Endothelial cell of umbilical vein (primary cell): ENCODE results near the gene CAMK2N2. TPM values are rescaled to one million over a fixed set of nuclear protein-coding genes. Genes with fewer than 3 reads are reported as not detected.

Experiments
- BruUV-seq: library from RNA; stranded (reverse); fragments of 400-500 nt; replicated peaks from 2 replicates; lab custom pipeline; 2021; lab: Mats Ljungman, UMichigan
- CTCF ChIA-PET: fragments of 300-600, 350-600 bp; sonication (Branson Sonifier 250); formaldehyde crosslinking; loops from one replicate; lab custom pipeline; 2021; ENCODE audit warnings: antibody characterized with exemption, inconsistent platforms; lab: Charles Lee
- POLR2A ChIA-PET: fragments of 300-600, 350-600 bp; sonication (Branson Sonifier 250); formaldehyde crosslinking; loops from one replicate; lab custom pipeline; 2021; ENCODE audit warnings: antibody characterized with exemption, inconsistent platforms; lab: Charles Lee
- DNase-seq: peaks from one replicate; pipeline ENCODE4 v3.0.0-alpha.2; 2011; ENCODE audit warnings: low read depth, low spot score
- FAIRE-seq: peaks from 2 replicates; lab custom pipeline; 2011; peaks lifted over from hg19 to GRCh38; lab: Jason Lieb, UNC
- H2AFZ ChIP-seq: 2 replicates; pipeline ENCODE4 v1.6.0; 2012; ENCODE audit warnings: low read depth, low read length, control low read depth, inconsistent platforms
- H3K27ac ChIP-seq: 2 replicates; pipeline ENCODE4 v1.5.1; 2011; ENCODE audit warnings: low read depth, mild to moderate bottlenecking, control low read depth, low read length, moderate library complexity; ENCODE audit not compliant: insufficient read depth
- H3K27me3 ChIP-seq, 2 experiments: 2 replicates each; pipeline versions ENCODE4 v1.6.0 to v1.6.1; 2011; ENCODE audit warnings: low read length in 2 of 2, mixed read lengths in 1 of 2; ENCODE audit not compliant: control insufficient read depth in 2 of 2, insufficient read depth in 2 of 2
- H3K36me3 ChIP-seq, 2 experiments: 2 replicates in 1 of 2; 3 replicates in 1 of 2; pipeline ENCODE4 v1.5.1; 2011; ENCODE audit warnings: low read length in 2 of 2, mild to moderate bottlenecking in 1 of 2, moderate library complexity in 1 of 2; ENCODE audit not compliant: control insufficient read depth in 2 of 2, insufficient read depth in 2 of 2; ENCODE audit errors: extremely low read depth in 1 of 2
- H3K4me1 ChIP-seq: 3 replicates; pipeline ENCODE4 v1.5.1; 2011; ENCODE audit warnings: mild to moderate bottlenecking, low read length; ENCODE audit not compliant: control insufficient read depth, insufficient read depth; ENCODE audit errors: extremely low read depth
- H3K4me2 ChIP-seq: 2 replicates; pipeline ENCODE4 v1.6.1; 2011; ENCODE audit warnings: low read length, control low read depth, mixed read lengths; ENCODE audit not compliant: insufficient read depth
- H3K4me3 ChIP-seq, 3 experiments: fragments of 200-600 bp in 1 of 3; sonication (generic), shearing (Covaris generic) in 1 of 3; replicated peaks in 1 of 3; 2 replicates each; pipeline ENCODE4 v1.5.1; 2011 to 2016; ENCODE audit warnings: control low read depth in 3 of 3, low read length in 3 of 3, mild to moderate bottlenecking in 2 of 3, inconsistent platforms in 1 of 3, low read depth in 1 of 3, moderate library complexity in 1 of 3; ENCODE audit not compliant: insufficient read depth in 1 of 3
- H3K79me2 ChIP-seq: 2 replicates; pipeline ENCODE4 v1.6.0; 2012; ENCODE audit warnings: low read length, inconsistent platforms; ENCODE audit not compliant: control insufficient read depth, insufficient read depth
- H3K9ac ChIP-seq: replicated peaks from 2 replicates; pipeline ENCODE3; 2011; ENCODE audit warnings: low read length, control low read depth; ENCODE audit not compliant: insufficient read depth; ENCODE audit errors: extremely low read depth
- H3K9me1 ChIP-seq: replicated peaks from 3 replicates; pipeline ENCODE4 v1.6.0; 2011; ENCODE audit warnings: mild to moderate bottlenecking, low read length; ENCODE audit not compliant: control insufficient read depth, insufficient read depth; ENCODE audit errors: extremely low read depth
- H3K9me3 ChIP-seq: replicated peaks from 2 replicates; pipeline ENCODE4 v1.5.1; 2012; ENCODE audit warnings: low read length, inconsistent platforms; ENCODE audit not compliant: control insufficient read depth, insufficient read depth
- H4K20me1 ChIP-seq: replicated peaks from 2 replicates; pipeline ENCODE3; 2011; ENCODE audit warnings: mild to moderate bottlenecking, low read length; ENCODE audit not compliant: control insufficient read depth, insufficient read depth; ENCODE audit errors: extremely low read depth
- CTCF ChIP-seq, 2 donors: IDR thresholded peaks; 1 replicate in 1 of 2; 2 replicates in 1 of 2; pipeline ENCODE4 v1.5.1; 2011; ENCODE audit warnings: low read length in 2 of 2, mild to moderate bottlenecking in 2 of 2, moderate library complexity in 2 of 2, control low read depth in 1 of 2, inconsistent platforms in 1 of 2, low read depth in 1 of 2; ENCODE audit not compliant: insufficient read depth in 1 of 2; ENCODE audit errors: extremely low read depth in 1 of 2
- EZH2 ChIP-seq: IDR thresholded peaks from 2 replicates; pipeline ENCODE4 v1.6.1; 2012; ENCODE audit warnings: borderline replicate concordance, low read depth, mild to moderate bottlenecking, moderate library complexity, low read length, inconsistent platforms; ENCODE audit not compliant: severe bottlenecking
- FOS ChIP-seq: IDR thresholded peaks from 2 replicates; pipeline ENCODE4 v1.6.1; 2011; ENCODE audit warnings: mild to moderate bottlenecking, low read length, moderate library complexity, borderline replicate concordance; ENCODE audit not compliant: insufficient read depth
- GATA2 ChIP-seq: IDR thresholded peaks from 2 replicates; pipeline ENCODE4 v1.7.0; 2011; ENCODE audit warnings: low read depth, mild to moderate bottlenecking, moderate library complexity, mixed read lengths, low read length; ENCODE audit not compliant: insufficient read length, insufficient read depth
- JUN ChIP-seq: IDR thresholded peaks from 2 replicates; pipeline ENCODE4 v1.6.1; 2011; ENCODE audit warnings: borderline replicate concordance, low read depth; ENCODE audit not compliant: insufficient read length, insufficient read depth
- MAX ChIP-seq: IDR thresholded peaks from 2 replicates; pipeline ENCODE4 v1.6.1; 2011; ENCODE audit not compliant: insufficient read depth, insufficient read length
- MYC ChIP-seq: IDR thresholded peaks from one replicate; pipeline ENCODE4 v1.6.1; 2011; ENCODE audit warnings: mild to moderate bottlenecking, low read depth, low read length
- POLR2A ChIP-seq: IDR thresholded peaks from 2 replicates; pipeline ENCODE4 v1.6.1; 2012; ENCODE audit warnings: low read depth, mild to moderate bottlenecking, control low read depth, low read length
- POLR2AphosphoS5 ChIP-seq: IDR thresholded peaks from 2 replicates; pipeline ENCODE4 v1.6.1; 2012; ENCODE audit warnings: low read depth, mild to moderate bottlenecking, control low read depth, low read length, moderate library complexity; ENCODE audit not compliant: insufficient read depth
- dilution Hi-C: fragments of 300-500 bp; cut with MboI; formaldehyde crosslinking; loops from one replicate; pipeline ENCODE4 v1.15.0; 2019; ENCODE audit warnings: low sequenced_read_pairs; ENCODE audit not compliant: extremely low pct_ligation_motif_present
- intact Hi-C: fragments of 100-400 bp; cut with micrococcal nuclease; formaldehyde crosslinking; loops from one replicate; pipeline ENCODE4 v1.10.0; 2022
- polyA plus RNA-seq, 4 experiments: library from polyadenylated mRNA; depleted of rRNA in 3 of 4; stranded (reverse) in 3 of 4; unstranded in 1 of 4; fragments of >200 nt; gene quantifications; 2 replicates each; pipeline versions ENCODE4 v1.2.1 to v1.2.3, GENCODE V29; 2011 to 2012; ENCODE audit warnings: missing spikeins in 1 of 4
- total RNA-seq: library from RNA; stranded (reverse); gene quantifications from 2 replicates; pipeline ENCODE4 v1.2.3, GENCODE V29; 2021

The CAMK2N2 gene
- total and polyA plus RNA-seq, 2 donors (not counting 3 experiments of a cell fraction or from before 2014, with no cell fraction given), result 0.11 TPM; not detected in 1

DNA sequence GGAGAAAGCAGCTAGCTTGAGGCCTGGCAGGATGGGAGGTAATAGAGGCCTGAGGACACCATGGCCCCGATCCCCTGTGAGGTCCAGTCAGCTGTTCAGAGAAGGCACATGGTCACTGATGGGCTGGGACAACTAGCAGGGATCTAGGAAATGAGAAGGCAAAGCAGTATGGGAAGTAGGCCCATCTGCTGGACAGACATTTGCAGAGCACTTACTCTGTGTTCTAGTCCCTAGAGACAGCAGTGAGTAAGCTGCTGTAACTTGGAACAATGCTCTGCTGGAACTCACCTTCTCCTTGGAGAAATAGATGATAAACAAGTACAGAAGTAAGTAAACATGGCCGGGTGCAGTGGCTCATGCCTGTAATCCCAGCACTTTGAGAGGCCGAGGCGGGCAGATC is 21.6 kb upstream of the CAMK2N2 start:
- Histone ChIP-seq H3K9me1 (no peaks in the 10 kb centered on the region), H3K27ac (no peak overlapping the region), H3K9ac (no peak overlapping the region), H3K4me3 (no peak overlapping the region), H3K36me3 (no peaks in the 10 kb centered on the region), H3K9me3 (no peaks in the 10 kb centered on the region), H3K27me3 (peaks cover 6 to 10% of the 10 kb centered on the region in 2 experiments), H2AFZ (no peak overlapping the region), H3K4me2 (no peak overlapping the region), H4K20me1 (no peaks in the 10 kb centered on the region), H3K4me1 (no peaks in the 10 kb centered on the region), H3K79me2 (no peaks in the 10 kb centered on the region)
- TF ChIP-seq EZH2, result no peak
- TF ChIP-seq POLR2A, result no peak
- TF ChIP-seq MAX, result no peak
- TF ChIP-seq JUN, result no peak
- no peak for TF ChIP-seq MYC
- no peak for TF ChIP-seq POLR2AphosphoS5
- TF ChIP-seq GATA2, result no peak
- no peak for TF ChIP-seq FOS
- no peak for TF ChIP-seq CTCF (IDR thresholded peaks at IDR 0.05; ENCODE audit: extremely low read depth in 1 of 2, insufficient read depth in 1 of 2, low read depth in 1 of 2, low read length in 2 of 2)
- intact Hi-C loops (loop anchor here (10.0 kb wide), 1 partner anchor 238 kb away; no protein-coding TSS in a partner anchor), dilution Hi-C loops (no loop called here)
- CTCF ChIA-PET, result interaction anchor here (5.7 kb wide), 1 partner anchor 386 kb away, joined by 41 read pairs; no protein-coding TSS in a partner anchor
- no peak for FAIRE-seq
- no peak for DNase-seq
- BruUV-seq, result no TSS peak
- POLR2A ChIA-PET, result no interaction called here
